NCI-H128 (cell line): ENCODE results near the gene NLRP10.
"Not testable (repeated sequence)": the region's sequence is repeated elsewhere in the genome, so short reads cannot be mapped to it uniquely, and the experiment has no call there.

ENCODE experiments used
- DNase-seq: peaks from one replicate; lab custom pipeline; 2025; ENCODE audit not compliant: unreplicated experiment; lab: John Stamatoyannopoulos, UW

The NLRP10 gene, protein sequence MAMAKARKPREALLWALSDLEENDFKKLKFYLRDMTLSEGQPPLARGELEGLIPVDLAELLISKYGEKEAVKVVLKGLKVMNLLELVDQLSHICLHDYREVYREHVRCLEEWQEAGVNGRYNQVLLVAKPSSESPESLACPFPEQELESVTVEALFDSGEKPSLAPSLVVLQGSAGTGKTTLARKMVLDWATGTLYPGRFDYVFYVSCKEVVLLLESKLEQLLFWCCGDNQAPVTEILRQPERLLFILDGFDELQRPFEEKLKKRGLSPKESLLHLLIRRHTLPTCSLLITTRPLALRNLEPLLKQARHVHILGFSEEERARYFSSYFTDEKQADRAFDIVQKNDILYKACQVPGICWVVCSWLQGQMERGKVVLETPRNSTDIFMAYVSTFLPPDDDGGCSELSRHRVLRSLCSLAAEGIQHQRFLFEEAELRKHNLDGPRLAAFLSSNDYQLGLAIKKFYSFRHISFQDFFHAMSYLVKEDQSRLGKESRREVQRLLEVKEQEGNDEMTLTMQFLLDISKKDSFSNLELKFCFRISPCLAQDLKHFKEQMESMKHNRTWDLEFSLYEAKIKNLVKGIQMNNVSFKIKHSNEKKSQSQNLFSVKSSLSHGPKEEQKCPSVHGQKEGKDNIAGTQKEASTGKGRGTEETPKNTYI

DNA sequence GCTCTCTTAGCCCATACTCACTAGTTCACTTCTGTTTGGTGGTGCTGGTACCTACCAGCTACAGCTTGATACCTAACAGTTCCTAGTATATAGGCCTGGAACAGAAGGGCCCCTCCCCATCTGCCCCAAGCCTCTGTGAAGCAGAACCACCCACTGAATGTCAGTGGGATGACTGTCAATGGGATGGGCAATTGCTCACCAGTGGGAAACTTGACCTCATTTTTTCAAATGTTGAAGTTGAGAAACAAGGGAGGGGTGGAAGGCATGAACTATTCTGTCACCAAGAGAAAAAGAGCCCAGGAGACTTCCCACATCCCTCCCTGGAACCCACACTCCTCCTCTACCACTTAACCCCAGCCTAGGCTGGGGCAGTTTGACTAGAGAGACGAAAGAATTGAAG, at the start of gene NLRP10:
Gene NLRP10, minus strand, starts transcription at position 62 of the 400 bp plus-strand sequence. CDS start 1,952 bp downstream, outside the sequence.
- DNase-seq: no peak

DNA sequence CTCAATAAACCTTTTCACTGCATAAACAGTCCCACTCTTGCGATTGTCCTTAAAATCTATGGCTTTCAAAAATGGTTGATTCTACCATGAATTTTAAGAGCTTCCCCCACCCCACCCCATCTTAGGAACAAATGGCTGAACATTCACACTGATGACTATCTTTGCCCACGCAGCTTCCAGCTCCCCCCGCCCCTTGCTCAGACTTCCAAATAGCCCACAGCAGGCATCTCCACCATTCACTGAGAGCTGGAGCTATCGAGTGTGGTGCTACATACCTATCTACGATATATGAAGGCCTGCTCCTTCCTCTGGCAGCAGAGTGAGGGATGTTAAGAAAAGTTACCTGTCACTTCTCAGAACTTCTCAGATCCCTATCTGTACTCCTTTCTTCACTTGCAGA, 48.6 kb upstream of the NLRP10 start:
- DNase-seq: no peak

DNA sequence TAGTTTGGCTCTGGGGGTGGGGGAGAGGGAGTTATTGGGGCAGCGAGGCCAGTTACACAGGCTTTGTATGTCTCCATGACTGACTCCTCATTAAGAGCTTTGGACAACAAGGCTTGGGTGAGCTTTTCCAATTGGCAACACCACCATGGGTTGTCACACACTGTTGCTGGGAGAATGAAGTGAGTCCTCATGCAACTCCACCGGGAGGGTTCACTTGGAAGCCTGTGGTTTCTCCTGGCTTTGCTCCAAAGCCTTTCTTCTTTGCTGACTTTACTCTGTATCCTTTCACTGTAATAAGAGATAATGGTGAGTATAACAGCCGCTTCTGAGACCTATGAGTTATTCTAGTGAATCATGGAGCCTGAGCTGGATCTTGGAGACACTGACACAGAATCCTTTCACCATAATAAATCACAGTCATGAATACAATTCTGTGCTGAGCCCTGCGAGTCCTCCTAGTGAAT, 46.8 kb upstream of the NLRP10 start:
- DNase-seq: no peak

DNA sequence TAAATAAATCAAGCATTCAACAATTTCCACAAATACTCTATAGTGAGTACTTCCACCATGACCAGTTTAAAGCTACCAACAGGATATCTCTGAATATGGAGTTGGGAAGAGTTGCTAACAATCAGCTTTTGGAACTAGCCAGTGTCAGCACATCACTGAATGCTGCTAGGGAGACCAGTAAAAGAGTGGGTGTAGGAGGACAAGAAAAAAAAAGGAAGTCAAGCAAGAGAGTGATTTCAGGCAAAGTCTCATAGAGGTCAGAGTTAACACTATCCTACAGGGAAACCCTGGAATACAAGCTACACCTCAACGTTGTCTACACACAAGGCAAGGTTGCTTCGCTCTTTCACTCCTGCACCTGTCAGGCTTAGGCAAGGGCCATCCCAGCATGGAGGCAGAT, 46.1 kb upstream of the NLRP10 start:
- no peak for DNase-seq

DNA sequence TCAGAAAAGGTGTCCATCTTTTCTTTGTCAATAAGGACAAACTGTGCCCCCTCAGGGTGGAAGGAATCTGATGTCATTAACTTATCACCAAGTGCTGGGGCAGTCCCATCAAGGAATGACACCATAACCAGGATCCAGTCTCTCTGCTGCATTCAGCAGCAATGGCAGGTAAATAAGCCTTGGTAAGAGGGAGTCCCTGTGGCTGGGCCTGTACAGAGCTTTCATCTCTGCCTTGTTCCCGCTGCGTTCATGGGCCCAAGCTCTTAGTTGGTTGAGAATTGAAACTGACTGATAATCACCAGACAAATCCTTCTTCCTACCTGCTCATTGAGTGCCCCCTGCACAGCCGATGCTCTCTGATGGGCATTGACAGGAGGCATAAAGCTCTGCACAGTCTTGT, 44.6 kb upstream of the NLRP10 start:
- DNase-seq: no peak

DNA sequence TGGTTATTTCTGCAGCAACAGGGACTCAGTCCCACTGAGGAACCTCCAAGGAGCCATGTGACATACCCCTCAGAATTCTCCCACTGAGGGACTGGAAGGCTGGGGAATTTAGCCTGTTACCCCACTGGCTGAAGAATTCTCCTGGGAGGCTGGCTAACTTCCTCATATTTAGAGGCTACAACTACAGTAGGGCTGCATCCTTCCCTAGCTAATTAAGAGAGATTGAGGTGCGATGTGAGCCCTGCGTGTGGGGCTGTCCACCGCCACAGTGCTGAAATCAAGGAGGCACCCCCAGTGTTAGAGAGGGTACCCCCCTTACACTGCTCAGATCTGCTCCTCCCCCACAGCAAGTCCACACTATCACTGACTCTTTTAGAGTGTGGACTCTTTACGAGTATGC, 43.0 kb upstream of the NLRP10 start:
- DNase-seq: no peak

DNA sequence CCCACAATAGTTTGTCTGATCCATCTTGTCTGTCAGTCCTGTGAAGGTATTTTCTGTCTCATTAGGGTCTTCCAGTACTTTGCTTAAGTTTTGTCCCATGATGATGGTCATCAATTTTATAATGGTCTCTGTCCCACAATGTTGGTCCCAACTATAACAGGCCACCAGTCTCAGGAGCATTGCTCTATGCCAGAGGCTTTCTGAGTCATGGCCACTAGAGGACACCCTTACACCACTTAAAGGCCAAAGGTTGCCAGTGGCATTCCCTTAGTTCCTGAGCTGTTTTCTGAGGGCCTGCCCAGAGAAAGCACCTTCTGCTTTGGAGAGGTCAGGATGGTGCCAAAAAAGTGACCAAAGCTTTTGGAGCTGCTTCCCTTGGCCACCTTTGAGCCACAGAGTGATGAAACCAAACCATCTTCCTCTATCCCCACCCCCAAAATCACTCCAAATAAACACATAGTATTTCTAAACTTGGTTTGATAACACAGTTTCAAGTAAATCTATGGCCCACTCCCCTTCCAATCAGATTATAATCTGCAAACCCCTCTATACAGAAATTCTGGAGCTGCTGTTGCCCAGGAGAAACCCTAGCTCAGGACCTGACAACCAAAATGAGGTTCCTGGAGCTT, 41.2 kb upstream of the NLRP10 start:
- peak; percentile 31 for DNase-seq

DNA sequence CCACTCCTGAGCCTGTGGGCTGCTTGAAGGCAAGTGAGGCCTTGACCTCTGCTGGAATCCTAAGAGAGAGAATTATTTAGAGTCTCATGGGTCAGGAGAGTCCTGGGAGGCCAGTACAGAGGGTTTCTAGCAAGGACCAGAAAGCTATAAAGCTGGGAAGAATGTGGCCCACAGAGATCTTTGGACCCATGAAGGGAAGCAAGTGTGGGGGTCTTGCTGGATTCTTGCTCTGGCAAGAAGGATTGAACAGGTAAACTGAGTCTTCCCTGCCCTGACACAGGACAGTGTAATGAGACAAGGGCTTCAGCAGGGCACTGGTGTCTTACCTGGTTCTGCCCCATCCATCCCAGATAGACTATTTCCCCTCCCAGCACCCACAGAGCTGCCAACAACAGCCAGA, 40.3 kb upstream of the NLRP10 start:
- DNase-seq: no peak

DNA sequence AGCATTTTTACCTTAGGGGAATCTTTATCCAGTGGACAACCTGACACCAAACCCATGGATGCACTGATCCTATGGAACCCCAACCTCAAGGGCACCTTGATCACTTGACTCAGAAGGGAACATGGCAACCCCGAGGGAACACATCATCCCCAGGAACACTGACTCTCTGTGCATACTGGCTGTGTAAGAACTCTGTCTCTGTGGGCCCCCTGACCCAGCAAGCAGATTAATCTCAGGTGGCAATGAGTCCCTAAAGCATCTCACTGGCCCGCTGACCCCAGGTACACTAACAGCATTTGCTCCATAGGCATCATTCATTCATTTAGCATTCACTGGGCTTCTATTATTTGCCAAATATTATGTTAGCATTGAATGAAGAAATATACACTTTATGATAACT, 38.8 kb upstream of the NLRP10 start:
- no peak for DNase-seq

DNA sequence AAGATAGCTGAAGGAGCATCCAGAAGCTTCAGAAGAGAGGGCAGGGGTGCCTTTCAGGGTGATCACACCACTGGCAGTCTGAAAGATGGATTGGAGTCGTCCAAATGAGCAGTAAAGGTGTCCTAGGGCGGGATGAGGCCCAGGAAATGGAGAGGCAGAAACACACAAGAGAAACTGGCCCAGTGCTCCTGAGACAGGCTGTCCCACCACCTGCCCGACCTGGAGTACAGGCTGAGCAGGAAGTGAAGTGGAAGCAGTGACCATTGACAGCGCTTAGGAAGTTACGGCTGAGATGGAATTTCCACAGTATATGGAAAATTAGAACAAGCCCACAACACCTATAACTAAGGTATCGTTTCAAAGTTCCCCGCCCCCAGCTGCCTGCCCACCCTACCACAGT, 37.9 kb upstream of the NLRP10 start:
- DNase-seq: no peak

DNA sequence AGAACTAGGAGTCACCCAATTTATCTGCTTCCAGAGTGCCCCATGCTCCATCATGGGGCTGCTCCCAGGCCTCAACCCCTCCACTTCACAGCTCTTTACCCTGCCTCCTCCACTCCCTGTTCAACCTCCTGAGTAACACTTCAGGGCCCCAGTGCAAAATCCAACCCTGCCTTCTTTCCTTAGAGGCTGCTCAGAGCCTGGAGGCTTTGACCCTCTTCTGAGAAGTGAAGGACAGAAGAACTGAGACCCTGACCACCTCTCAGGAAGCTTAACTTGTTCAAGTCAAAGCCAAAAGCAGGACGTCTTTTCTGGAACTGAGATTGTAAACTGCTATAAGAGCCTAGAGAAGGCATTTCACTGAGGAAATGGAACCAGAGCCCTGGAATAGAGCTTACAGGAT, 37.4 kb upstream of the NLRP10 start:
- no peak for DNase-seq

DNA sequence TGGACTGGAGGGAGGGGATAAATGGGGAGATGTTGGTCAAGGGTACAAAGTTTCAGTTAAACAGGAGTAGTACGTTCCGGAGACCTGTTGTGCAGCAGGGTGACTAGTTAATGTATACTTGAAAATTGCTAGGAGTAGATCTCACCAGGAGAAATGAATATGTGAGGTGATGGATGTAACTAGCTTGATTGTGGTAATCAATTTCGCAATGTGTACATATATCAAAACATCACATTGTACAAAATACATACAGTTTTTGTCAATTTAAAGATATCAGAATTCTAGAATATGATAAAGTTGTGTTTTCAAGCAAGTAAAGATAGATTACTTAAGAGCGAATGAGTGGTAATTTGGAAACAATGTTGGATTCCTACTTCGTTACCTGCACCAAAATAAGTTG, 35.1 kb upstream of the NLRP10 start:
- no peak for DNase-seq

DNA sequence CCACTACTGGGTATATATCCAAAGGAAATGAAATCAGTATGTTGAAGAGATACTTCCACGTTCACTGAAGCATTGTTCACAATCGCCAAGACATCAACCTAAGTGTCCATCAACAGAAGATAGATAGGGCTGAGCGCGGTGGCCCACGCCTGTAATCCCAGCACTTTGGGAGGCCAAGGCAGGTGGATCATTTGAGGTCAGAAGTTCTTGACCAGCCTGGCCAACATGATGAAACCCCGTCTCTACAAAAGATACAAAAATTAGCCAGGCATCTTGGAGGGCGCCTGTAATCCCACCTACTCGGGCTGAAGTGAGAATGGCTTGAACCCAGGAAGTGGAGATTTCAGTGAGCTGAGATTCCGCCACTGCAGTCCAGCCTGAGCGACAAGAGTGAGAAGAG, 34.5 kb upstream of the NLRP10 start:
- no peak for DNase-seq

DNA sequence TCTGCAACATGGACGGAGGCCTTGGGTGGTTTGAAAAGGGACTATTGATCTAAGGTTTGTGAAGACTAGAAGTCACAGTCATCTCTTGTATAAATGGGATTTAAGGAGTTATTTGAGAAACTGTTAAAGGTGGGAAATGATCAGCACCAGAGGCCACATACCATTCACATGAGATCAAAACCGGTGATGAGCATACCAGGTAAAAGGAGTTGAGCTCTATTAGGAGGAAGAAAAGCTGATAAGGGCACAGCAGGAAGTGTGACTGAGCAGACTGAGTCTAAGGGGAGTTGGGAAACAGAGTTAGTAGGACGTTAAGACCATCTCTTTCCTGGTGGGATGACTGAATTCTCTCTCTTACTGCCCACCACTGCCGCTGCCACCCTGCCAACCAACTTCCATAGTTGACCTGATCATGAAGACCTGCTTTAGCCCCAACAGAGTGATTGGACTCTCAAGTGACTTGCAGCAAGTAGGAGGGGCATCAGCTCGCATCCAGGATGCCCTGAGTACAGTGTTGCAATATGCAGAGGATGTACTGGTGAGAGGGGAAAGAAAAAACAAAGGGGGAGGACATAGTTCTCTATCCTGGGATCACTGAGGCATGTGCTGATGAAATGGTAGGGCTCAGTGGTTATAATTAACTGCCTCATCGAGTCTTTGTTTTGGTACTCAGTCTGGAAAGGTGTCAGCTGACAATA, 29.5 kb upstream of the NLRP10 start:
- DNase-seq: no peak

DNA sequence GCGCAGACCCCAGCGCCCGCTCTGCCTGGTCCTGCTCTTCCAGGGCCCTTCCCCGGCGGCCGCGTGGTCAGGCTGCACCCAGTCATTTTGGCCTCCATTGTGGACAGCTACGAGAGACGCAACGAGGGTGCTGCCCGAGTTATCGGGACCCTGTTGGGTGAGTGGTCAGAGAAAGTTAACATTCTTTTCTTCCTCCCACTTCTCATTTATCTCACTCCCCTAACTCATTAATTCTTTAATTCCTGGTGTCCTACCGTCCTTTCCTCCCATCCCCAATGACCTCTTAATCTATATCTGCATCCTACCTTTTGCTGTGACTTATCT, 22.3 kb upstream of the NLRP10 start:
- not testable (repeated sequence) for DNase-seq

DNA sequence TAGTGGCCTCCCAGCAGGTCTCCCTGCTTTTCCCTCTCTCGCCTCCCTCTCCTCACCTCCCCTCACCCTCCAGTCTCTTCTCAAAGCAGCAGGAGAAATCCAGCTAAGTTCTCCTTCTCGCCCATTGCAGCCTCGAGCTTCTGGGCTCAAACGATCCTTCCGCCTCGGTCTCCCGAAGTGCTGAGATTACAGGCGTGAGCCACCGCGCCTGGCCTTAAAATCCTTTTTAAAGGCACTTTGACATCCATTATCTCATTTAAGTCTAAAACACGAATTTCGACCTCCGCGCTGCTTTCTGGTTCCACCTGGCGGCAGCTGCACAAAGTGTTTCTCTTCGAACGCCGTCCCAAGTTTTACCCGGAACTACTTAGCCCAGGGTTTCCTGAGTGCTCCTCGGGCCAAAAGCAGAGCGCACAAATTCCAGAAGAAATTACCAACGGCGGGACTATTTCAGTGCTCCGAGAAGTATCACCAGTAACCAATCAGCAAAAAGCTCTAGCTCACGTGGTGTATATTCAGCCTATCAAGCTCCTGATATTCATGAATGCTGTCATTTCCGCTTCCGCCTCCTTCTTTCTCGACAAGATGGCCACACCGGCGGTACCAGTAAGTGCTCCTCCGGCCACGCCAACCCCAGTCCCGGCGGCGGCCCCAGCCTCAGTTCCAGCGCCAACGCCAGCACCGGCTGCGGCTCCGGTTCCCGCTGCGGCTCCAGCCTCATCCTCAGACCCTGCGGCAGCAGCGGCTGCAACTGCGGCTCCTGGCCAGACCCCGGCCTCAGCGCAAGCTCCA, 21.7 kb upstream of the NLRP10 start, which contains the start of gene EIF3F:
Gene EIF3F, plus strand, starts transcription at position 570 of the 792 bp plus-strand sequence. Its CDS starts 16 bp downstream, at position 586.
- peak; percentile 94 for DNase-seq

DNA sequence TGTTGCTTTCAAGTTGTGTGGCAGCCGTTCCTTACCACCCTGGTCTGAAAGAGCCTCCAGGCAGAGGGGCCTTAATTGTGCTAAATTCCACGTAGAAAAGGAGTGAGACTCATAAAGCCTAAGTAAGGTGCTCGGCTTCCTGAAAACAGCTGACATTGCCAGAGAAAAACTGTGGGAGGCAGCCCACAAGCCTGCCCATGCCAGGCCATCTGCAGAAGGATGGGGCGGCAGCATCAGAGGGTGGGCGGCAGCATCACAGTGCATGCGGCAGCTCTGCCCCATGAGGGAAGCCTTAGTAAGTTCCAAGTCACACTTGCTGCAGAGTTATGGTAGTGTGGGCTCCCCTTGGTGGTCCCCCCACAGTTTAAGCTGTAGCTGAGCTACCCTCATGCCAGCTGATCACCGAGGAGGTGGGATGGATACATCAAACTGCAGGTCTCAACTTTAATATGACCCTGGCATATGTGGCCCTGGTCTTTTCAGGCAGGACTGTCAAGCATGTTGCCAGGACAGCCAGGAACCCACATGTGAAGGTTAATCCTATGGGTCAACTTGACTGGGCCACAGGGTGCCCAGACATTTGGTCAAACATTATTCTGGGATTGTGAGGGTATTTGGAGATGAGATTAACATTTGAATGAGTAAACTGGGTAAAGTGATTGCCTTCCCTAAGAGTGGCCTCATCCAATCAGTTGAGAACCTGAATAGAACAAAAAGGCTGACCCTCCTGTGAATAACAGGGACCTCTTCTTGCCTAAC, 18.8 kb upstream of the NLRP10 start:
- DNase-seq: no peak

DNA sequence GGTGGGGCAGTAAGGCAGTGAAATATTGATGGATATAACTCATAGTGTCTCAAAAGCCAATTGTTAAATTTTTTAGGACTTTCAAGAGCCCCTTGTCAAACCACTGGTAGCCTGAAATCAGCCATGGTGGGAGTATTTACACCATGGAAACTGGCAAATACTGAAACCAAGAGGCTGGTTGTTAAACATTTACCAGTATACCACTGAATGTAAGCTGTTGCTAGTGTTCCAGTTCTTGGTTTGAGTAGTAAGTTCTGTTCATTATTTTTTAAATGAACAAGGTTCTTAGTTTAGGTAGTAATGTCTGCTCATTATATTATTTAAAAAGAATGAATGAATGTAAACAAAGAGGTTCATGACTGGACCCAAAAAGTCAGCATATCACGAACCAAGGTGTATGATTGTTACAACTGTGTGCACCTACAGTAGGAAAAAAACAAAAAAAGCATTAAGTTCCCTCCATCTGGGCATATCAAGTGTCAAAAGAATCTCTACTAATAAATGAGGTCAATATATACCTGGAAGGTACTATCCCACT, 17.4 kb upstream of the NLRP10 start:
- DNase-seq: no peak

DNA sequence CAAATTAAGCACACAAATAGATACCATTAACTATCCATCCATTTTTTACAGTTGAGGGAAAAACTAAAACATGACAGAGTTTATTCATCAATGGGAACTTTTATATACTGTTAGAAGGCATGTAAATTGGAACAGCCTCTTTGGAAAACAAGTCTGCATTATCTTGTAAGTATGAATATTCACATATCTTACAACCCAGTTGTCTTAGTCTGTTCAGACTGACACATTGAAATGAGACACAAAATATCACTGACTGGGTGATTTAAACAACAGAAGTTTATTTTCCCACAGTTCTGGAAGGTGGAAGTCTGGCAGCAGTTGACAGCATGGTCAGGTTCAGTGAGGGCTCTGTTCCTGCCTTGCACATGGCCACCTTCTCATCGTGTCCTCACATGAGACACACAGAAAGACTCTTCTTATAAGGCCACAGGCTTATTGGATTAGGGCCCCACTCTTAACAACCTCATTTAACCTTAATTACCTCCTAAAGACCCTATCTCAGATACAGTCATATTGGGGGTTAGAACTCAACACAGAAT, 16.4 kb upstream of the NLRP10 start:
- no peak for DNase-seq
